IMR-90 (cell line): Measurements from ENCODE around the gene MPRIP. TPM values are rescaled to one million over a fixed set of nuclear protein-coding genes. Genes with fewer than 3 reads are reported as not detected.

Source experiments
- ATAC-seq: fragments of 200-7000 bp; cut with Tn5 transposase; 2 replicates; pipeline ENCODE4 v1.9.1; 2020; ENCODE audit warnings: low read depth, mild to moderate bottlenecking, moderate library complexity
- BruUV-seq: library from RNA; stranded (reverse); fragments of 400-500 nt; replicated peaks from 2 replicates; lab custom pipeline; 2021; lab: Mats Ljungman, UMichigan
- CTCF ChIA-PET: fragments of 300-600 bp; formaldehyde crosslinking; extraction: SDS; loops from one replicate; lab custom pipeline; 2021; ENCODE audit warnings: antibody characterized with exemption; lab: Yijun Ruan, JAX
- POLR2A ChIA-PET: fragments of 300-600 bp; sonication (Branson Sonifier 250); formaldehyde crosslinking; loops from one replicate; lab custom pipeline; 2022; ENCODE audit warnings: antibody characterized with exemption; ENCODE audit not compliant: unreplicated experiment; lab: Charles Lee
- DNase-seq: peaks from one replicate; pipeline ENCODE4 v3.0.0; 2013
- H2AFZ ChIP-seq: replicated peaks from 2 replicates; pipeline ENCODE3; 2013; ENCODE audit warnings: low read length, mild to moderate bottlenecking; ENCODE audit not compliant: poor library complexity
- H2AK5ac ChIP-seq: 2 replicates; pipeline ENCODE4 v1.6.1; 2013; ENCODE audit warnings: low read depth, low read length, inconsistent platforms
- H2AK9ac ChIP-seq: replicated peaks from 2 replicates; pipeline ENCODE3; 2013; ENCODE audit warnings: mild to moderate bottlenecking, low read depth, low read length, moderate library complexity; ENCODE audit not compliant: poor library complexity
- H2BK120ac ChIP-seq: 2 replicates; pipeline ENCODE4 v1.6.1; 2013; ENCODE audit warnings: low read depth, low read length, inconsistent platforms
- H2BK15ac ChIP-seq: 3 replicates; pipeline ENCODE4 v1.6.1; 2013; ENCODE audit warnings: low read depth, low read length, inconsistent platforms
- H2BK20ac ChIP-seq: 2 replicates; pipeline ENCODE4 v1.6.1; 2013; ENCODE audit warnings: low read depth, mild to moderate bottlenecking, inconsistent platforms, low read length, moderate library complexity
- H2BK5ac ChIP-seq: 2 replicates; pipeline ENCODE4 v1.6.1; 2013; ENCODE audit warnings: mild to moderate bottlenecking, low read depth, low read length, inconsistent platforms; ENCODE audit not compliant: poor library complexity, severe bottlenecking
- H3K14ac ChIP-seq: replicated peaks from 2 replicates; pipeline ENCODE4 v1.6.1; 2013; ENCODE audit warnings: low read depth, low read length, inconsistent platforms
- H3K18ac ChIP-seq: 2 replicates; pipeline ENCODE4 v1.6.1; 2013; ENCODE audit warnings: low read depth, low read length, control low read depth
- H3K23ac ChIP-seq: 2 replicates; pipeline ENCODE4 v1.6.1; 2013; ENCODE audit warnings: low read depth, low read length, inconsistent platforms
- H3K27ac ChIP-seq: 2 replicates; pipeline ENCODE4 v1.5.1; 2013; ENCODE audit warnings: mild to moderate bottlenecking, control low read depth, low read length; ENCODE audit not compliant: insufficient read depth
- H3K27me3 ChIP-seq: 2 replicates; pipeline ENCODE4 v1.6.1; 2013; ENCODE audit warnings: low read length; ENCODE audit not compliant: control insufficient read depth, insufficient read depth
- H3K36me3 ChIP-seq: 2 replicates; pipeline ENCODE4 v1.6.1; 2013; ENCODE audit warnings: low read length, mixed read lengths; ENCODE audit not compliant: control insufficient read depth, insufficient read depth
- H3K4ac ChIP-seq: 2 replicates; pipeline ENCODE4 v1.6.1; 2013; ENCODE audit warnings: low read depth, low read length, inconsistent platforms
- H3K4me1 ChIP-seq: 2 replicates; pipeline ENCODE4 v1.6.1; 2013; ENCODE audit warnings: low read length, mixed read lengths; ENCODE audit not compliant: control insufficient read depth, insufficient read depth
- H3K4me2 ChIP-seq: 2 replicates; pipeline ENCODE4 v1.6.1; 2013; ENCODE audit warnings: low read depth, mild to moderate bottlenecking, control low read depth, low read length, moderate library complexity
- H3K4me3 ChIP-seq: 2 replicates; pipeline ENCODE4 v1.5.1; 2013; ENCODE audit warnings: low read depth, mild to moderate bottlenecking, control low read depth, low read length, moderate library complexity; ENCODE audit not compliant: insufficient read depth
- H3K56ac ChIP-seq: 2 replicates; pipeline ENCODE4 v1.6.1; 2013; ENCODE audit warnings: low read length, inconsistent platforms; ENCODE audit not compliant: insufficient read depth; ENCODE audit errors: extremely low read depth
- H3K79me1 ChIP-seq, 2 experiments: 2 replicates each; pipeline ENCODE4 v1.6.1; 2013; ENCODE audit warnings: low read length in 2 of 2, inconsistent platforms in 1 of 2, low read depth in 1 of 2
- H3K9ac ChIP-seq: 2 replicates; pipeline ENCODE4 v1.6.1; 2013; ENCODE audit warnings: low read depth, low read length, control low read depth
- H3K9me1 ChIP-seq: 2 replicates; pipeline ENCODE4 v1.6.1; 2013; ENCODE audit warnings: low read length, inconsistent platforms; ENCODE audit not compliant: insufficient read depth
- H3K9me3 ChIP-seq: 2 replicates; pipeline ENCODE4 v1.6.1; 2013; ENCODE audit warnings: low read length; ENCODE audit not compliant: control insufficient read depth, insufficient read depth
- H4K20me1 ChIP-seq: 2 replicates; pipeline ENCODE4 v1.6.1; 2013; ENCODE audit warnings: low read length, inconsistent platforms; ENCODE audit not compliant: insufficient read depth
- H4K5ac ChIP-seq: 2 replicates; pipeline ENCODE4 v1.6.1; 2013; ENCODE audit warnings: mild to moderate bottlenecking, low read depth, low read length, control low read depth
- H4K8ac ChIP-seq, 2 experiments: 2 replicates each; pipeline ENCODE4 v1.6.1; 2013; ENCODE audit warnings: low read depth in 2 of 2, low read length in 2 of 2, control low read depth in 1 of 2, inconsistent platforms in 1 of 2
- H4K91ac ChIP-seq: 2 replicates; pipeline ENCODE4 v1.6.1; 2013; ENCODE audit warnings: low read depth, low read length, inconsistent platforms; ENCODE audit not compliant: insufficient read depth
- ELK1 ChIP-seq: fragments of 150-350 bp; IDR thresholded peaks from 2 replicates; pipeline ENCODE4 v1.6.1; 2016; ENCODE audit warnings: low read depth, mild to moderate bottlenecking, low read length, moderate library complexity, borderline replicate concordance
- FOS ChIP-seq: fragments of 150-350 bp; IDR thresholded peaks from 2 replicates; pipeline ENCODE4 v1.6.1; 2016; ENCODE audit warnings: low read depth, low read length
- USF2 ChIP-seq: fragments of 150-350 bp; IDR thresholded peaks from 2 replicates; pipeline ENCODE4 v1.6.1; 2017; ENCODE audit warnings: mild to moderate bottlenecking, antibody characterized with exemption, low read length, low read depth
- whole genome bisulfite sequencing, 2 experiments: methylation state at CpG; one replicate each; pipeline versions ENCODE4 v1.1.5 to v1.1.7; 2013; ENCODE audit warnings: missing lambda C conversion rate in 2 of 2; ENCODE audit not compliant: insufficient read length in 1 of 2; ENCODE audit errors: extremely low coverage in 2 of 2; 5-methylcytosine and 5-hydroxymethylcytosine counted together
- dilution Hi-C: fragments of 300-500 bp; cut with HindIII; formaldehyde crosslinking; loops from one replicate; pipeline ENCODE4 v1.14.3; 2018; ENCODE audit warnings: low sequenced_read_pairs; ENCODE audit not compliant: unreplicated experiment
- in situ Hi-C: fragments of 300-500 bp; cut with MboI; formaldehyde crosslinking; loops from 3 replicates; pipeline ENCODE4 v1.14.3; 2019; ENCODE audit warnings: low sequenced_read_pairs, inconsistent platforms, mixed read lengths
- intact Hi-C: fragments of 100-400 bp; cut with micrococcal nuclease; formaldehyde crosslinking; loops from 2 replicates; pipeline ENCODE4 v1.10.0; 2022
- polyA plus RNA-seq, 3 experiments: library from polyadenylated mRNA; depleted of rRNA; stranded (reverse); fragments of >200 nt; gene quantifications; 2 replicates each; pipeline ENCODE4 v1.2.3, GENCODE V29; 2012; ENCODE audit warnings: low replicate concordance in 1 of 3
- total RNA-seq: library from RNA; depleted of rRNA; stranded (reverse); fragments of >200 nt; gene quantifications from 2 replicates; pipeline ENCODE4 v1.2.3, GENCODE V29; 2012

MPRIP gene
- total and polyA plus RNA-seq, 2 of the 4 experiments (the other 2 are of a cell fraction) = 111 to 149 TPM

DNA sequence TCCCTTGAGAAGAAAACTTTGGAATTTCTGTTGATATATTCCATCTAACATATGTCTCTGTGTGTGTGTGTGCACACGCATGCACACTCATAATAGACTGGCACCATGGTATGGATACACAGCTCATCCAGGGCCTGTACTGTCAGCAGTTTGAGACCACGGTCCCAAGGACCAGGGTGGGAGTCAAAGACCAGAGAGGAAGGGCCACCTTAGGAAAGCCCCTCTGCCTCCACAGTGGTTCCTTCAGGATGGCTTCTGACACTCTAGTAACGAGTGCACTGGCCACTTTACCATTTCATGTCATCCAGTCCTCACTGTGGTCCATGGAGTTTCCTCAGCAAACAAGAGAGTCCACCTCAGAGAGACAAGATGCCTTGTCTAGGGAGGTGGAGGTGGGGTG, 82.1 kb downstream of the MPRIP start:
- peaks cover 23% of the 10 kb centered on the region for H3K4me1 ChIP-seq
- no peak overlapping the region for H2BK15ac ChIP-seq
- H2BK5ac ChIP-seq = no peak overlapping the region
- DNase-seq (no peak), ATAC-seq (no peak)
- no peak overlapping the region for H3K9ac ChIP-seq
- peaks cover 36% of the 10 kb centered on the region for H3K9me1 ChIP-seq
- no peaks in the 10 kb centered on the region for H3K9me3 ChIP-seq
- no peak overlapping the region for H2BK120ac ChIP-seq
- no peak overlapping the region for H3K4me2 ChIP-seq
- POLR2A ChIA-PET = no interaction called here
- no peak overlapping the region for H3K56ac ChIP-seq
- no peak overlapping the region for H2AK9ac ChIP-seq
- H2BK20ac ChIP-seq = no peak overlapping the region
- intact Hi-C loops = no loop called here
- no peak overlapping the region for H3K27ac ChIP-seq
- H3K4me3 ChIP-seq = no peak overlapping the region
- H2AK5ac ChIP-seq = no peak overlapping the region
- WGBS, 2 experiments = no CpG with 5 or more reads among the region's 3 CpGs
- no peak overlapping the region for H3K18ac ChIP-seq
- no peak overlapping the region for H3K23ac ChIP-seq
- no peak overlapping the region for H4K8ac ChIP-seq
- H3K4ac ChIP-seq = no peak overlapping the region
- no peak overlapping the region for H4K91ac ChIP-seq
- no peak for TF ChIP-seq FOS
- TF ChIP-seq ELK1 = no peak
- no peak for TF ChIP-seq USF2
- no peak overlapping the region for H4K5ac ChIP-seq
- dilution Hi-C loops = no loop called here
- BruUV-seq = no TSS peak
- in situ Hi-C loops = no loop called here
- H3K27me3 ChIP-seq = no peaks in the 10 kb centered on the region
- peaks cover 87% of the 10 kb centered on the region for H4K20me1 ChIP-seq
- no peak overlapping the region for H3K14ac ChIP-seq
- peaks cover 52 to 92% of the 10 kb centered on the region in 2 experiments for H3K79me1 ChIP-seq
- CTCF ChIA-PET = no interaction called here
- no peak overlapping the region for H2AFZ ChIP-seq
- H3K36me3 ChIP-seq = peaks cover 16% of the 10 kb centered on the region
